Muscle of arm (tissue), 12 donors: ENCODE results near the gene SCGN. TPM values are rescaled to one million over a fixed set of nuclear protein-coding genes. Genes with fewer than 3 reads are reported as not detected.

Experiments used
- DNase-seq: peaks from one replicate; pipeline ENCODE4 v3.0.0-alpha.2; 2013
- polyA plus RNA-seq, 12 donors: library from polyadenylated mRNA; unstranded; fragments of 120-200 nt; gene quantifications; one replicate each; pipeline ENCODE4 v1.2.1, GENCODE V29; 2013; ENCODE audit not compliant: insufficient read length in 12 of 12

The SCGN gene
- polyA plus RNA-seq, 12 donors = 0.12 to 8.9 (median 0.19) TPM; not detected in 7

- DNase-seq = no peak
Measured at GRCh38 chr6:25639653-25640052, 12.4 kb upstream of the SCGN start.

GRCh38 chr6:25640446-25640845 is 11.6 kb upstream of the SCGN start:
- DNase-seq = no peak

GRCh38 chr6:25640891-25641290 is 11.1 kb upstream of the SCGN start:
- DNase-seq = no peak

- DNase-seq = no peak
Measured at GRCh38 chr6:25641377-25641776, 10.6 kb upstream of the SCGN start.

DNA sequence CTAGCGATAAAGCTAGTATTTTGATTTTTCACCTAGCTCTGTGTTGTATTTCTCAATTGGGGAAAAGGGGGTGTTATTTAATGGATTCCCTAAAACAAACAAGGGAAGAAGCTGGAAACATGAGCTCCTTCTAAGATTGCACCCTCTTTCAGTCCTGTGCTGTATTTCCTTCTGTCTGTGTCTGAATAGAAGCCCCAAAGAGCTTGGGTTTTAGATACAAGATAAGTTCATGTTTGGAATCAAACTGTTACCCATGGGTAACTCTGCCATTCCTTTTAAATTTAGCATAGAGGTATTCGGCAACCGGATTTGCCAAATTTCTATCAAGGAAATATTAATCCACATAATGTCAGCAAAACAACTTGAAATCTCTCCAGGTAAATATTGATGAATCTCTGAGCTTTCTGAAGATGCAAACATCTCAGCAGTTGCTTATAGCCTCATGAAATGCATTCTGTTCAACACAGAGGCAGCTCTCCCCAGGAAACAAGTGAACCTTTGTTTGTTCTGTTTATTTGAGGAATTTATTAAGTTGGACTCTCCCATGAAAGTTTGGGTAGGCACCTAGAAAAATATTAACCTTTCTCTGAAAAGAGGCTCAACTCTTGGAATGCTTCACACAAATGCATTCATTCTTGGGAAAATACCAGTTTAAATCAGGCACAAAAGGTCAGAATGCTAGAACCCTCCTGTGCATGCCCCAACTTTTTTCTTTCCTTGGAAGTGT is 9.9 kb upstream of the SCGN start:
- no peak for DNase-seq

- no peak for DNase-seq
Measured at GRCh38 chr6:25642667-25643328, 9.2 kb upstream of the SCGN start.

DNA sequence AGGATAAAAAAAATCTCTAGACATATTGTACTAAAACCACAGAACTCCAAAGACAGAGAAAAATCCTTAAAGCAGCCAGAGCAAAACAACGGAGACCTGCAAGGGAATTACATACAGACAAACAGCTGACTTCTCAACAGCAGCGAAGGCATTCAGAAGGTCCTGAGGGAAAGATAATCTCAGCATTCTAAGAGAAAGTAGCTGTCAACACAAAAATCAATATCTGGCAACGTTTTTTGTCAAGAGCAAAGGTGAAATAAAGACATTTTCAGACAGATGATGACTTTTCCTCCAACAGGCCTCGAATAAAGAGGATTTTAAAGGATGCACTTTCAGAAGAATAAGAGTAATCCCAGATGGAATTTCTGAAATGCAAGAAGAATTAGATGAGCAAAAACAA is 6.1 kb upstream of the SCGN start:
- DNase-seq = no peak

DNA sequence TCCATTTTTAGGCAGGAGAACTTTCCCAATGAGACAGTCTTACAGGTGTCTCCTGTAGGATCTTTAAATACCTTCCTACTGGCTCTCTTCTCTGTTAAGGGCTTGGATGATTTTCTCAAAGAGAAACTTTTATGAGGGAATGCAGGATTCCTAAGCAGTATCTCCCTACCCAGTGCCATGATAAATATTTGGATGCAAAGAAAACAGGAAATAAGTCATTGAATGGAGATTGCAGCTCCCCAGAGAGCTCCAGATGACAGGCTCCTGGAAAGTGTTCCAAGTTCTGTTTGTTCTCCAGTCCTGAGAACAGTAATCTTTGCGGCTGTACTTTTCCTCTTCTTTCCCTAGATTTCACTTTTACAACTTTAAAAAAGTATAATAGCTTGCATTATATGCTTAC is 2.4 kb upstream of the SCGN start:
- no peak for DNase-seq

DNA sequence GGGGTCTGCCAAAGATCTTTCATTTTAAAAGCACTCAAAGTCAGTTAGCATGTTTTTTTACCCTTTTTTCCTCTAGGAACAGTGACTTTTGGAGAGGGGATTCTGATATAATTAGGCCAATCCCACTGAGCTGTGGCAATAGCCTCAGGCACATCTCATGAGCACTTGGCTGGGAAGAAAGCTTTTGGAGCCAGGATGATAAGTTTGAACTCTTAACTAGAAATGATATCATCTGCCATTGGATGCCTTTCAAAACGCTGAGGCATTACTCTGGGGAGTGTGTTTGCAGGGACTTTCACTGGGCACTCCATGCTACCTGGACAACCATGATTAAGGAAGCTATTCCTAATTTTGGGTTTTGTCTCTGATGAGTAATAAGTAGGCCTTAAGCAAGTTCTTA is 3.7 kb downstream of the SCGN start:
- DNase-seq = no peak

DNA sequence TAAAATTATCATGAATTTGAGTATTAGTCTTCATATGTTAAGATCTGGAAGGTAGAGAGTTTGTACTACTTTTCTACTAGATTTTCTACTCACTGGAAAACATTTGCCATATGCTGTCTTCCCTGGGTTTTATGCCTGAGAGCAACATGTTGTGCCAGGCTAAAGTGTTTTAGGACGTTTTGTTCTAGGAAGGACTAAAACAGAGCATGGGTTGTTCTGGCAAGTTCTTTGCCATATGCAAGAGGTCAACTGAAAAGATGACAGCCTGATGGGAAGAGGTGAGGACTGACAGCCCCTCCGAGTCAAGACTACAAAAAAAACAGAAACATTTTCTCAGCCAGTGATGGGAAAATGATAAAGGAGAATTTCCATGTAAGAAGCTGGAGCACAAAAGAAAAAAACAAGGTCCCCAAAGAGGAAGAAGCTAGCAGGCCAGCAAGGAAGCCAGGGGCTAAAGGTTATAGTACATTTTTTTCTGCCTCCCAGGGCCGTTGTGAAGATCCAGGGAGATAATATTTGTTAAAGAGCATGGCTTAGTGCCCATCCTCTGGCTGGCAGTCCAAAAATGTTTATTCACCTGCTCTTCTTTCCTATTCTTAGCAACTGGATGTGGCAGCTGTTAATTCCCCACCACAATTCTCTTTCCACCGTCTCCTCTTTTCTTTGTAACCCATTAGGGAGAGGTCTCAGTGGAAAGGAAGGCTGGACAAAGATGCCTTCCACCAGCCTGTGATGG is 7.8 kb downstream of the SCGN start:
- no peak for DNase-seq

DNA sequence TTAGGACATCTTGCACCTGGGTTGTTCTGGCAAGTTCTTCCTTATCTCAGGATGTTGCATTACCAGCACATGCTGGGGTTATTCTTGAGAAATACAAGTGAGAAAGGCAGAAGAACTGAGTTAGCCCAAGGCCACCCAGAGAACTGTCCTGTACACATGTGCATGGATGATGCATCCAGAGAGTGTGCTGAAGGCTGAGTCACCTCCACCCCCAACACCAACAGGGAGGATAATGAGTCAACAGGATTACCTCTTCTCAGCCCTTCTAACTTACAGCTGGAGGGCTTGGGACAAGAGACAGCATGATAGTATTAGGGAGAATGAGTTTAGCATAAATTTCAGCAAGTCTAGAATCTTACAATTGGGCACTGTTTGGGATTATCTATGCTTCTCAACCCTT is 8.5 kb downstream of the SCGN start:
- DNase-seq = no peak

GRCh38 chr6:25661129-25661779 is 9.2 kb downstream of the SCGN start:
- DNase-seq = no peak

DNA sequence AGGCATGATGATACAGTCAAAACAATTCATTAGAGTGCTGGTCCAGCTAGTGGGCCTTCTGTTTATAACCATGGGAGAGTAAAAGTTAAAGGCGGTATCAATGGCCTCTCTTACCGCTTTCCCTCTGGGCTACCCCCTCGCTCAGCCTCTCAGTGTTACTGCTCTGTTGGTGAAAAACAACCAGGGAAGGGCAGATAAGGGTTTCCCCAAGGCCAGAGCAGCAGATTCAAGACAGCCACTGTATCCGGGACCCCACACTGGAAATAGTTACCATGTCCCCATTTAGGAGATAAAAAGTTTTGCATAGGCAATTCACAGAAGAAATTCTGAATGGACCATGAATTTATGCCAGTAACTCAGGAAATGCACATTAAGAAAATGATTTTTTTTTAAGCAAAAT is 13.4 kb downstream of the SCGN start:
- no peak for DNase-seq

- DNase-seq = no peak
Measured at GRCh38 chr6:25669413-25669812, 17.4 kb downstream of the SCGN start.

DNA sequence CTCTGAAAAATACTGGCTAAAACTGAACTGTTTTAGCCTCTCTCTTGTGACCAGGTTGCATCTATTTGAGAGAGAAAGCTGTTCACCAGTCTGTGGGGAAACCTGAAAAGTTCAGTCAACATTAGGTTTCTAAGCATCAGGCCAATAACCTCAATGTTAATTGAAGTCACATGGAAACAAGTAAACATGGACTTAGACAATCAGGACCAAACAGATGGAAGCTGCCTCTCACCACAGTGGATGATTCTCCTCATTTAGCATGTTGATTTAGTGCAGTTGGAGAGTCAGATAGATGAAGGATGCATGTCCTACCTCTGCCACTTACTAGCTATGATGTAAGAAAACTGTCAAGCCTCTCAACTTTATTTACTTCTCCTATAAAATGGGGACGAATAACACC is 18.2 kb downstream of the SCGN start:
- DNase-seq = no peak

DNA sequence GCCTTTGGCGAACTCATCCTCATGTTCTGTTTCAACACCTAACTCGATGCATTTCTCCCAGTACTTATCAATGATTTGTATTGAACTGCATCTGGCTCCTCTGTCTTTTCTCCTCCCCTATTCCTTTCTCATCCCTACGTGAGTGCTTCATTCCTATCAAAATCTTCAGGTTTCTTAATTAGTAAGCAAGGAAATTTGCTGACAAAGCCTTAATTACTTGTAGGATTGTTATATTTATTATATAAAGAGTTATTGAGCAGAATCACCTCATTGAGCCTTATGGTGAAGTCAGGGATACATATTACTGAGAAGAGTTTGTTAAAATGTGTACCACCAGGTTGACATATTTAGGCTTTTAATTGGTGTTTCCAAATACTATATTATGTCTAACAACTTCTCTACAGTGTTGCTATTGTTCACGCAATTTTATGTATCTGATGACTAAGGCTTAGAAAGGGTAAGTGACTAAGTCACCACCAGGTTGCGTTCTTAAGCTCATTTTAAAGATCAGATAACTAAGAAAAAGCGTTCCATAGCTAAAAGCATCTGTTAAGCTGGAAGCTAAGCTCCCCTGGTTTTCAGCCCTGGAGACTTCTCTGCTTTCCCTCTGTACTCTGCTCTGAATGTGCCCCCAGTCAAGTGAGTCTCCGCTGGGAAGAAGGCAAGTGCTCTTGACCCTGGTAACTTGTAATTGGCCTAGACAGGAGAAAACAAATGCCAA is 18.9 kb downstream of the SCGN start:
- no peak for DNase-seq

DNA sequence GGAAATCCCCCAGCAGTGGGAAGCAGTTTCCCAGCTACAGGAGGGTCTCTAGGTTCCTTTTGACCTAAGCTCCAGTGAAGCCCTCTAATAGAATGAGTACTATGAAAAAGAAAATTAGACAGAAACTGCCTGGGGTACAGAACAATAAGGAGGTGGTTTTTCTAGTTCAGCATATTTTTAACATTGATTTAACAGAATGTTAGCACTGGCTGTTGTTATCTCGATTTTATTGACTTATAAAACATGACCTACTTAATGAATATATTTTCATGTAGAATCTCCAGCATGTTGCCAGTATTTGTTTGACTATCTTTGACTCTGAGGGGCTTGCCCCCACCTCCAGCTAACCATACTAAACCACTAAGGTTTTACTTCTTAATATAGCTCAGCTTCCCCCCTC is 19.6 kb downstream of the SCGN start:
- no peak for DNase-seq

GRCh38 chr6:25675167-25675566 is 23.2 kb downstream of the SCGN start:
- DNase-seq = no peak

- no peak for DNase-seq
Measured at GRCh38 chr6:25676775-25677174, 24.8 kb downstream of the SCGN start.

GRCh38 chr6:25681848-25682247 is 29.8 kb downstream of the SCGN start:
- DNase-seq = no peak

GRCh38 chr6:25682324-25682723 is 30.3 kb downstream of the SCGN start:
- DNase-seq = no peak

DNA sequence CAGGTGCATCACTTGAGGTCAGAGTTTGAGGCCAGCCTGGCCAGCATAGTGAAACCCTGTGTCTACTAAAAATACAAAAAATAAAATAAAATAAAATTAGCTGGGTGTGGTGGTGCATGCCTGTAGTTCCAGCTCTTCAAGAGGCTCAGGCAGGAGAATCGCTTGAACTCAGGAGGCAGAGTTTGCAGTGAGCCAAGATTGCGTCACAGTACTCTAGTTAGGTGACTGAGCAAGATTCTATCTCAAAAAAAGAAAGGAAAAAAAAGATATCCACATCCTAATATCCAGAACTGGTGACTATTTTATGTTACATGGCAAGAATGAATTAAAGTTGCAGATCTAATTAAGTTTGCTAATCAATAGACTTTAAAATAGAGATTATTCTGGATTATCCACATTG is 32.5 kb downstream of the SCGN start:
- DNase-seq = no peak
